Fibroblast of lung (primary cell): ENCODE measurements around the gene EEPD1. TPM values are rescaled to one million over a fixed set of nuclear protein-coding genes. Genes with fewer than 3 reads are reported as not detected.

Source experiments
- DNase-seq, 2 donors: peaks; one replicate each; pipeline versions ENCODE4 v3.0.0 to v3.0.0-alpha.2; 2010; ENCODE audit warnings: low read depth in 2 of 2
- H2AFZ ChIP-seq: 2 replicates; pipeline ENCODE4 v1.5.1; 2012; ENCODE audit warnings: low read length, control low read depth, inconsistent platforms
- H3K27ac ChIP-seq: 2 replicates; pipeline ENCODE4 v1.5.1; 2011; ENCODE audit warnings: low read length, control low read depth; ENCODE audit not compliant: insufficient read depth
- H3K27me3 ChIP-seq: 2 replicates; pipeline ENCODE4 v1.5.1; 2011; ENCODE audit warnings: mild to moderate bottlenecking, low read length; ENCODE audit not compliant: control insufficient read depth, insufficient read depth
- H3K36me3 ChIP-seq: 2 replicates; pipeline ENCODE4 v1.5.1; 2011; ENCODE audit warnings: low read length; ENCODE audit not compliant: control insufficient read depth, insufficient read depth
- H3K4me1 ChIP-seq: 2 replicates; pipeline ENCODE4 v1.5.1; 2011; ENCODE audit warnings: low read length; ENCODE audit not compliant: control insufficient read depth, insufficient read depth; ENCODE audit errors: extremely low read depth
- H3K4me2 ChIP-seq: 2 replicates; pipeline ENCODE4 v1.5.1; 2011; ENCODE audit warnings: low read length, control low read depth; ENCODE audit not compliant: insufficient read depth; ENCODE audit errors: extremely low read depth
- H3K4me3 ChIP-seq, 4 experiments: fragments of 200-600 bp in 1 of 4; sonication (generic) in 1 of 4; replicated peaks in 1 of 4; 2 replicates each; pipeline ENCODE4 v1.5.1; 2011 to 2016; ENCODE audit warnings: low read length in 4 of 4, low read depth in 3 of 4, mild to moderate bottlenecking in 3 of 4, control low read depth in 2 of 4, inconsistent platforms in 1 of 4, mixed read lengths in 1 of 4; ENCODE audit not compliant: insufficient read depth in 1 of 4; ENCODE audit errors: control extremely low read depth in 1 of 4
- H3K79me2 ChIP-seq: 2 replicates; pipeline ENCODE4 v1.5.1; 2012; ENCODE audit warnings: mild to moderate bottlenecking, low read length, inconsistent platforms; ENCODE audit not compliant: control insufficient read depth, insufficient read depth
- H3K9ac ChIP-seq: 2 replicates; pipeline ENCODE4 v1.5.1; 2011; ENCODE audit warnings: mild to moderate bottlenecking, low read length, control low read depth; ENCODE audit not compliant: insufficient read depth
- H3K9me3 ChIP-seq: 2 replicates; pipeline ENCODE4 v1.5.1; 2012; ENCODE audit warnings: low read depth, low read length; ENCODE audit not compliant: control insufficient read depth, insufficient read depth
- H4K20me1 ChIP-seq: 2 replicates; pipeline ENCODE4 v1.5.1; 2011; ENCODE audit warnings: low read length; ENCODE audit not compliant: control insufficient read depth, insufficient read depth; ENCODE audit errors: extremely low read depth
- CTCF ChIP-seq, 2 donors: IDR thresholded peaks in 1 of 2; conservative IDR thresholded peaks in 1 of 2; 1 replicate in 1 of 2; 2 replicates in 1 of 2; pipeline ENCODE4 v1.5.1; 2011 to 2012; ENCODE audit warnings: low read length in 2 of 2, control low read depth in 1 of 2, inconsistent platforms in 1 of 2, low read depth in 1 of 2, mild to moderate bottlenecking in 1 of 2
- EZH2 ChIP-seq: IDR thresholded peaks from 2 replicates; pipeline ENCODE4 v1.5.1; 2012; ENCODE audit warnings: low read length, control low read depth, mild to moderate bottlenecking; ENCODE audit errors: missing control alignments
- polyA plus RNA-seq, 2 donors: library from polyadenylated mRNA; depleted of rRNA in 1 of 2; stranded (reverse) in 1 of 2; unstranded in 1 of 2; fragments of >200 nt; gene quantifications; 2 replicates each; pipeline ENCODE4 v1.2.1, GENCODE V29; 2011 to 2012; ENCODE audit warnings: missing spikeins in 1 of 2
- total RNA-seq: library from RNA; depleted of rRNA; stranded (reverse); fragments of >200 nt; gene quantifications from 2 replicates; pipeline ENCODE4 v1.2.1, GENCODE V29; 2014

Gene EEPD1
- total and polyA plus RNA-seq, 2 donors (not counting 1 experiment from before 2014, with no cell fraction given), result 8.4 to 15.9 TPM

GRCh38 chr7:36186359-36187121, 33.5 kb downstream of the EEPD1 start:
- DNase-seq, result peak in 1 of 2 donors; percentile 19
- no peak overlapping the region for H3K4me3 ChIP-seq
- no peak overlapping the region for H3K9ac ChIP-seq
- H3K4me1 ChIP-seq, result no peaks in the 10 kb centered on the region
- no peak overlapping the region for H3K4me2 ChIP-seq
- no peaks in the 10 kb centered on the region for H3K36me3 ChIP-seq
- H3K27me3 ChIP-seq, result no peaks in the 10 kb centered on the region
- TF ChIP-seq CTCF (conservative IDR thresholded peaks at IDR 0.05 in 1 of 2, IDR thresholded peaks at IDR 0.05 in 1 of 2; ENCODE audit: low read depth in 1 of 2, low read length in 2 of 2) (no peak), EZH2 (no peak)
- H4K20me1 ChIP-seq, result no peaks in the 10 kb centered on the region
- no peaks in the 10 kb centered on the region for H3K9me3 ChIP-seq
- H3K79me2 ChIP-seq, result no peaks in the 10 kb centered on the region
- no peak overlapping the region for H2AFZ ChIP-seq
- no peak overlapping the region for H3K27ac ChIP-seq

GRCh38 chr7:36188266-36188665, 35.2 kb downstream of the EEPD1 start:
- no peak for DNase-seq
- Histone ChIP-seq H2AFZ (no peak overlapping the region), H3K79me2 (no peaks in the 10 kb centered on the region), H3K9me3 (no peaks in the 10 kb centered on the region), H3K4me3 (no peak overlapping the region), H3K4me2 (no peak overlapping the region), H3K36me3 (no peaks in the 10 kb centered on the region), H3K27ac (no peak overlapping the region), H3K4me1 (no peaks in the 10 kb centered on the region), H4K20me1 (no peaks in the 10 kb centered on the region), H3K27me3 (no peaks in the 10 kb centered on the region), H3K9ac (no peak overlapping the region)
- TF ChIP-seq EZH2, result no peak
- no peak for TF ChIP-seq CTCF (conservative IDR thresholded peaks at IDR 0.05 in 1 of 2, IDR thresholded peaks at IDR 0.05 in 1 of 2; ENCODE audit: low read depth in 1 of 2, low read length in 2 of 2)

- DNase-seq, result no peak
- Histone ChIP-seq H3K27ac (no peak overlapping the region), H3K79me2 (no peaks in the 10 kb centered on the region), H3K36me3 (no peaks in the 10 kb centered on the region), H3K4me1 (no peaks in the 10 kb centered on the region), H3K9ac (no peak overlapping the region), H3K27me3 (no peaks in the 10 kb centered on the region), H4K20me1 (no peaks in the 10 kb centered on the region), H3K4me3 (no peak overlapping the region), H2AFZ (no peak overlapping the region), H3K4me2 (no peak overlapping the region), H3K9me3 (no peaks in the 10 kb centered on the region)
- TF ChIP-seq CTCF (conservative IDR thresholded peaks at IDR 0.05 in 1 of 2, IDR thresholded peaks at IDR 0.05 in 1 of 2; ENCODE audit: low read depth in 1 of 2, low read length in 2 of 2) (no peak), EZH2 (no peak)
These were observed 35.9 kb downstream of the EEPD1 start for GRCh38 chr7:36188906-36189305.
